Astrocyte of the hippocampus (primary cell): ENCODE results near the gene RFX4.
"Not testable (repeated sequence)": the region's sequence is repeated elsewhere in the genome, so short reads cannot be mapped to it uniquely, and the experiment has no call there.

ENCODE experiments used
- DNase-seq: peaks from one replicate; pipeline ENCODE4 v3.0.0; 2011; ENCODE audit warnings: low read depth, low spot score

The RFX4 gene

DNA sequence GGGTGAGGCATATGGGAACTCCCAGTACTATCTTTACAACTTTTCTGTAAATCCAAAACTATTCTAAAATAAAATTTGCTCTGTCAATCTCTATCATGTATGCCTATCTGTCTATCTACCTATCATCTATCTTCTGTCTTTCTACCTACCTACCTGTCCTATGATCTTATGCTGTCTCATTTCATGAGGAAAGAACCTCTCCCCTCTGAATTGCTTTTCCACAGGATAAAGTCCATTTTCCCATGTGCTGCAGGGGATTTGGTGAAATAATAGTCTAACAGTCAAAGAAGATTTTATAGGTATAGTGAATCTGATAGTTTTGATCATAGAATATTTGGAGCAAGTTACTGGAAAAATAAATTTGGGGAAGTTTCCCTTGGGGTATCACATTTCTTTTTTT is 104.9 kb downstream of the RFX4 start:
- DNase-seq = no peak

DNA sequence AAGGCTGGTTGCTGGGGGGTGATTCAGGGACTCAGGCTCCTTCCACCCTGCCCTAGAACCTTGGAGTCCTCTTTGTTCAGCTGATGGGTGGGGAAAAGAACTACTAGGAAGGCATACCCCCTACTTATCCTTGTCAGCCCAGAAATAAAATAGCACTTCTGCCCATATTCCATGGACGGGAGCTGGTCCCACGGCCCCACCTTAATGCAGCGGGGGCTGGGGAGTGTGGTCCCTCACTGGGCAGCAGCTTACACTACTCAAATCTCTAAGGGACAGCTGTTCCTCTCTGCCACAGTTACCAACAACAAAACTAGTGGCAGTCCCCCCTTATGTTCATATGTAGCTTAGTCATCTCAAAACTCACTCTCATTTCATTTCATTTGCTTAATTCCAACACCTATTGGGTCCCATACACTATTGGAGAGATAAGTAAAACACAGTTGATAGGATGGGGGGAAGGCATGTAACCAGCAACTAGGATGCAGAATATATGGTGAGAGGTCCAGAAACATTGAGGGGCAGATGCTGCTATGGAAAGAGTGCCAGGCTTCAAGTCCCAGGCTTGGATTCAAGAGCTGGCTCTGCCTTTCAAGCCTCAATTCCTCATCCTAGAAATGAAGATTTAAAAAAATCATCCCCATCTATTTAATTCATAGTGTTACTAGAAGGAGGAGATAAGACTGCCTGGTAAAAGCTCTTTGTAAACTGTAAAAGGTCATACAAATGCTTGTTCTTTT is 107.9 kb downstream of the RFX4 start:
- no peak for DNase-seq

DNA sequence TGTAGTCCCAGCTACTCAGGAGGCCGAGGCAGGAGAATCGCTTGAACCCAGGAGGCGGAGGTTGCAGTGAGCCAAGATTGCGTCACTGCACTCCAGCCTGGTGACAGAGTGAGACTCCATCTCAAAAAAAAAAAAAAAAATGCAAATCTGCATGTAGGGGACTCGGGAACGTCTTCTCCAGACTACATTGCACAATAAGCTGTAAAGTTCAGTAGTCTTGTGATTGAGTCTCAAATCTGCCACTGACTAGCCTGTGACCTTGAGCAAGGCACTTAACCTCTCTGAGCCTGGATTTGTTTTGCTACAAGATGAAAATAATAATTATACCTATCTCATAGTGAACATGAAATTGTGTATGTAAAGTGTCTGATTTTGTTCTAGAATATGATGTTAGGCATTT is 109.2 kb downstream of the RFX4 start:
- DNase-seq = not testable (repeated sequence)

DNA sequence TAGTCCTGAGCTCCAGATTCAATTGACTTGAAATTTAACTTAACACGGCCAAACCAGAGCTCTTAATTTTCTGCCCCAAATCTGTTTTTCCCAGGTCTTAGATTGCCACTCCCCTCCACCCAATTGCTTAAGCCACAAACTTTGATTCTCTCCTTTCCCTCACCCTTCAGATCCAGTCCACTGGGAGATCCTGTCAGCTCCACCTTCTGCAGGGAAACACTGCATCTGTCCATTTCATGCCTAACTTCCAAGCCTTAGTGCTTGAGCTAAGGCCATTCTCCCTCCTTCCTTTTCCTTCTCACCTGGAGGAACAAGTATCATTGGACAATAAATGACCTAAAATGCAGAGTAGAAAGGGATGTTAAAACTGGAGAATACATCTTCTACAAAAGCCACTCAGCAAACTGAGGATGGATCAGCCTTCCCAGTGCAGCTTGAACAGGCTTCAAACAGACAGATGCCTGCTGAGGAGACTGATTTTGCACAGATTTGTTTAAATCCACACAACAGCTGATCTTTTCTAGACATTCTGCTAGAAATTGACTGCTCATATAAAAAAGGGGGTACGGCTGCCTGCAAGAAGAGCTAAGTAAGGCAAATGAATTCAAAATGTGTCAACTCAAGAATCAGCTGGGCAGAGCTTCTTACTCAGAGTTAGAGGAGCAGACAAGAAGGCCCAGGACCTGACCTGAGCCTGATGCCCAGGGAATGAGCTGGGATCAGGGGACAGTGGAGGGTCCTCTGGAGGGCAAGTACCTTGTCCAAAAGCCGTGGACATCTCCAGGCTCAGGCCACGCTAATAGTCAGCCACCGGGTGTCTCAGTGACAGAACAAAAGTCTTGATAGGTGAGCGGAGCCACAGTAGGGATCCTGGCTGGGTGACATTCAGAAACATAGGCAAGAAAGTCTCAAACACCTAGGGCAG is 110.4 kb downstream of the RFX4 start:
- no peak for DNase-seq

DNA sequence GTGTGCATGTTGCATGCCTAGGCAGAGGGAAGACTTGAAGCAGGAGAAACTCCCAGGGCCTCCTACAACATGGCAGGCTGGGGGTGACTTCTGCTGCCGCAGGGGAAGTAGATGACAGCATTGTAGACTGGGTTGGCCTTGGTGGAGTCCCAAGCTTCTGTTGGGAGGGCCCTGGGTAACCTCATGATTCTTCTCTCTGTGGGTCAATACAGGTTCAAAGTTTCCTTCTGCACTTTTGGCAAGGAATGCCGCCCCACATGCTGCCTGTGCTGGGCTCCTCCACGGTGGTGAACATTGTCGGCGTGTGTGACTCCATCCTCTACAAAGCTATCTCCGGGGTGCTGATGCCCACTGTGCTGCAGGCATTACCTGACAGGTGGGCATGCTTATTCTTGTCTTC is 113.3 kb downstream of the RFX4 start:
- DNase-seq = no peak

DNA sequence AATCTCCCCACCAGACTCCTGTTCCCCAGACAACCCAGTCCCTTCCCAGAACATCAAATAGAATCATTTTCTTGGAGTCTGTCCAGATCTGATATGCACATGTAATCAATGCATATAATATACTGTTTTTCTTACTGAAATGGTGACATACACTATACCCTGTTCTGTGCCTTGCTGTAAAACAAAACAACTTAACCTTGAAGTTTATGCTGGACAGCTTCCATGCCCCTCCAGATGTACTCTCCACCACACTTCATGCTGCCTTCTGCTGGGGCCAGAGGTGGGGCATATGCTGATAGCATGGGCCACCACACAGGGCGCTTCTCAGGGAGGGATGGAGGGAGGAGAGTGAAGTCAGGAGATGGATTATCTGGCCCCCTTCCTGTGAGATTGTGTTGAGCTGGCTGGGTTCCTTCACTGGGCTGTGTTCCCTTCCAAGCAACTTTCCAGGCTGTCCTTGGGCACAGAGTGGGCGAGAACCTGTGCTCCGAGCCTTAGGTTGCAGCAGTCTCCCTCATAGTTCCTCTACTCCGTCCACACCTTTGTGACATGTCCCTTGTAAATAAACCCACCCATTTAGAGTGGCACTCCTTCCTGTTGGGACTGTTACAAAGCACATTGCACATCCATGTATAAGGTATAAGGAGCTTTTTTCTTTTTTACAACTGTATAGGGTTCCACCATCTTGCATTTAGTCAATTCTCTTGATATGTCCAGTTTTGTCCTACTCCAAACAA is 114.0 kb downstream of the RFX4 start:
- no peak for DNase-seq

DNA sequence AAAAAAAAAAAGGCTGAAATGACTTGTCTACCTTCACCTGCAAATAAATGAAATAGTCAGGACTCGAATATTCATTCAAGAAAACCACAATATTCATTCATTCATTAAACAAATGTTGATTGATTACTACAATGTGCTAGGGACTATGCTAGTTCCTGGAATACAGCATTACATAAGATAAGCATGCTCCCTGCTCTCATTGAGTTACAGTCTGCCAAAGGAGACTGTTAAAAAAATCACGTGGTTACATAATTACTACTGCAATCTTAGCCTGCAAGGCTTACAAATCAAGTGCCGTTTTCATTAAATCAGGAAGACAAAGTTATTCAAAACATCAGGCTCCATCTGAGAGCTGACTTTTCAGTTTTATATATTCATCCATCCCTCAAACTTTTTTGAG is 121.3 kb downstream of the RFX4 start:
- DNase-seq = no peak

DNA sequence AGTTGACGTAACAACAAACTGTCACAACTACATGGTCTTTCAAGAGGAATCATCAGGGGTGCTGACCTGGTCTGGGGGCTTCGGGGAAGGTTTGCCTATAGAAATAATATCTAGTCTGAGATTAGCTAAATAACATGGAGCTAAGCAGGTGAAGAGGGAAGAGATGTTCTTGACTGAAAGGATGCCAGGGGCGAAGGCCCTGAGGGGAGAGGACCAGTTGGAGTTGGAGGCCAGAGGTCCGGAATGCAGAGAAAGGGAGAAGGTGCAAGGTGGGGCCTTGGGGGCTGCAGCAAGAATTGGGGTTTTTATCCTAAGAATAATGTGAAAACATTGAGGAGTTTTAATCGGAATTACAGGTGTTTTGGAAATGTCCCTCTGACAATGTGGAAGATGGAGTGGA is 123.2 kb downstream of the RFX4 start:
- DNase-seq = no peak

DNA sequence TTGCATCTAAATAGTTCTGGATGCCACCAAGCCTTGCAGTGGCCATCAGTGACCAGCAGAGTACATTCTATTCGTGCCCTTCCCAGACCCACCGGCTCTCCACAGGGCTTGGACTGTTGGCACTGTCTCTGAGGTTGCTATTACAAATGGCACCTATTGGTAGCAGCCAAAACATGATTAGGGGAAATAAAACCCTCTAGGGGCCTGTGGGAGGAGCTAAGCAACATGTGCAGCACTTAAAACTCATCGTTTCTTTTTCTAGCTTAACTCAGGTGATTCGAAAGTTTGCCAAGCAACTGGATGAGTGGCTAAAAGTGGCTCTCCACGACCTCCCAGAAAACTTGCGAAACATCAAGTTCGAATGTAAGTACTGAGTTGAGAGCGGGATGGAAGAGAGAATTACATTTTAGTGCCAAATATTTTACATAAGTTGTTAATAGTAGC is 126.3 kb downstream of the RFX4 start:
- DNase-seq = no peak

DNA sequence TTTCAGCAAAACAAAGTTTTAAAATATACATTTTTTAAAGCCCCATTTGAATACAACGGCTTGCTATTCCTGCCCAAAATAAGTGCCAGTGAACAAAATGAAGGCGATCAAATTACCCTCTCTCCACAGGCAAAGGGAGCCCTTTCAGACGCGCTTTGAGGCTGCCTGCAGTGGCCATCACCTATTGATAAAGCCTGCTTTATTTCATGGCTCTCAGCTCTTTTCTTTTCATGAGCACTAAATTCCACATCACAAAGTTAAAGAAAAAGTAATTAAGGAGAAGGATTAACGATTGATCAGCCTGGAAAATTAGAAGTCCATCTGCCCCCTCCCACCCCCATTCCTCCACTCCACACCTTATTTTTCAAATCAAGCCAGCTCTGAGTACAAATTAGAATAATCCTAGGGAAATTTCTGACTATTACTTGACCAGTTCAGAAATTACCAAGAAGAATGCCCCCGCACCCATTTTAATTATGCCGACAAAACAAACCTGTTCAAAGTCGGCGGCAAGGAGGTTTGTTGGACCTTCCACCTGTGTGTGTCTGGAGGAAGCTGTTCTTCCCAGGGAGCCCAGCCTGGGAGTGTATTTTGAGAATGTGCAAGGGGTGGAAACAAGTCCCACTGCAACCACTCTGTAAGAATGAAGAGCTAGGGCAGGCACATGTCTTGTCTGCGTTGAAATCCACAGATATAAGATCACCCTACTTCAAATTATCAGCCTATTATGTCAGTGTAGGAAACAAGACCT is 127.5 kb downstream of the RFX4 start:
- no peak for DNase-seq

DNA sequence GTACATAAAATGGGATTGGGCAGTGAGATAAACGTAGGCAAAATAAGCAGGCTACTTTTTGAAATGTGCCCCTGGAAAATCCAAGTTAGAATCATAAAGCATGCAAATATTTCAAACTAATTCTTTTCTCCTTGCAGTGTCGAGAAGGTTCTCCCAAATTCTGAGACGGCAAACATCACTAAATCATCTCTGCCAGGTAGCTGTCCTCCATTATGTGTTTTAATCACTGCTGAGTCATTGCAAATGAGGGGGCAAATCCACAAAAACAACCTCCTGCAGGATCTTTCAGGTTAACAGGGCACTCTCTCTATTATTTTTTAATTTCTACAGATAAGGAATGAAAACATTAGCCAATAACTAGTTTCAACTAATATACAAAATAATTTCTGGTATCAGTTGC is 128.5 kb downstream of the RFX4 start:
- DNase-seq = no peak

DNA sequence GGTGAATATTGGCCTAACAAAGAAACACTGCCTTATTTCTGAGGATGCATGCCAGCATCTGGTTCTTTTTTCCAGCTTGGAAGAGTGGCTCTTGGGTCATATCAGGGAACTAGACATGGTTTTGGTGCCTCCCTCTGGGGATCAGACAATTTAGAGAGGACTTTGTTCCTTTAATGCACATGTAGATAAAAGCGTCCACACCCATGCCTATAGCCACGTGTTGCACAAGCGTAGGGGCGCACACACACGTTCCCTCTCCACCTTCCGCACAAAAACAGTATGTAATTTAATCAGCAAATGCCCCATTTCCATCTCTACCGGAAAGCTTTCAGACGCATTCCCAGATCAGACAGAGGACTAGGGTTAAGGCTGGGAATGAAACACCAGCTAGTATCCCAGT is 130.0 kb downstream of the RFX4 start:
- DNase-seq = no peak

DNA sequence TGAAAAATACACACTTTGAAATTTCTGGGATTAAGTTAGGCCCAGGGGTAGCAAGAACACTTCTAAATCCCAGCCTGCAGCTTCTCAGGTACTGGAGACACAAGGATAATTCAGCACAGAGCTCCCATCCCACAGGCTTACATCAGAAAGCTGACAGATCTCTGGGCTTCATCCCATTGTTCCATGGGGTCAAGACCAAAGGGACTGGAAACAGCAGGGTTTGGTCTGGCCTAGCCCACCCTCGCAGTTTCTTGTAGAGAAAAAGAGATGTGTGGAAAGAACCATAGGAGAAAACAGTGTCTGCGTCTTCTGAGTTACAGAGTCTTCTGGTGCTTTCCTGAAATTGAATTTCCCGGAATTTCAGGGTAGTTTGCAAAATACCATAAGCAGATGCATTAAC is 132.1 kb downstream of the RFX4 start:
- DNase-seq = no peak

DNA sequence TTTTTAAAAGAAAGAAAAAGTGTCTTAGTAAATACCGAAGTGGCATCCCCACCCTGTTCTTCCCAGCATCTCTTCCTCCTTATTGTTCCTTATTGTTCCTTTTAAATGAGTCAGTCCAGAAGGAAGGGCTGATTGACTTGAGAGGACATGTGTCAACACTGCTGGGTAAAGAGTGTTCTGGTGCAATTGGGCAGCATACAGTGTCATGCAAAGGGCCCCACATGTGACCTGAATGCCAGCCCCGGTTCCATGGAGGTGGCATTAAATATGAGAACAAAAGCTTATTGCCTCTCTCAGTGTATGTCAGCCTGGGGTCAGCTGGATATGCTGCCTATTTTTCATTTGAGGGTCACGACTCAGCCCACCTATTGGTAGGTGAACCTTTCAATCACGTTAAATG is 132.8 kb downstream of the RFX4 start:
- DNase-seq = no peak

DNA sequence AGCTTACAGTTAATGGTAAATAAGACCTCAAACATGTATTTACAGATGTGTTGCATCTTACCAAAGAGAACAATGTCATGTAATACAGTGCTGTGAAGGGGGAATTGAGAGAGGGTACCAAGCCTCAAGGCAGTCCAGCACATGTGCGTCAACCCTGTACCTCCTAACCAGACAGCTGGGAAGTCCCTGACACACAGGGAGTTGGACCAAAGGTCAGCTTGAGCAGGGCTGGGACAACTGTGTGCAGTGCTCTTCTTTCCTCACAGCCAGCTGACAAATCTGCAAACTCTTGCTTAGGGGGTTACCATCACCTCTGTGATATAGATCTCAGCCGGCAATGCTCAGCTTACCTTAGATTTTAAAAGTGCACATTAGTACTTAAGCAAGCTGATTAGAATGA is 134.9 kb downstream of the RFX4 start:
- DNase-seq = no peak

DNA sequence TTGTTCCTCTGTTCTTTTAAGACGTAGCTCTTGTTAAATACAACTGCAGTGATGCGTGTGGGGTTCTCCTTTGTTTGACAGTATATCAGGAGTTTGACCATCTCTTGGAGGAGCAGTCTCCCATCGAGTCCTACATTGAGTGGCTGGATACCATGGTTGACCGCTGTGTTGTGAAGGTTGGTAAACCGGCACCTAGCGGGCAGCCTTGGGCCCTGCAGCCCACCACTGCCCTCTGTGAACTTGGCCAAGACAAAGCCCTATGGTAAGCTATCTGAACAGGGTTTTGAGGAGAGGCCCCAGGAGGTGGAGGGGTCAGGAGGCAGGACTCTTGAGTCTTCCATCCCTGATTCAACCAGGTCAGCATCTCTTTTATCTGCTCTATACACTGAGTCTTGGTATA is 137.1 kb downstream of the RFX4 start:
- no peak for DNase-seq

DNA sequence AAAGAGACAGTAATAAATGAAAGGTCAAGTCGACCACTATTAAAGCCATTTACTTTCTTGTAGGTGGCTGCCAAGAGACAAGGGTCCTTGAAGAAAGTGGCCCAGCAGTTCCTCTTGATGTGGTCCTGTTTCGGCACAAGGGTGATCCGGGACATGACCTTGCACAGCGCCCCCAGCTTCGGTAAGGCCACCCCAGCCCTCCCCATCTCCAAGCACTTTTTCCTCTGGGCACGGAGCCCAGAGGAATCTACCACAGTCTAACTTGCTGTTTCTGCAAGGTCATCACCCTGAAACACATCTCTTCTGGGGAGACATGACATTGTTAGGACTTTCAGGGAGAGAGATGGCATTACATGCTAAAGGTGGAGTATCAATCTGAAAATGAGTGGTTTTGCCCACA is 137.9 kb downstream of the RFX4 start:
- DNase-seq = no peak

DNA sequence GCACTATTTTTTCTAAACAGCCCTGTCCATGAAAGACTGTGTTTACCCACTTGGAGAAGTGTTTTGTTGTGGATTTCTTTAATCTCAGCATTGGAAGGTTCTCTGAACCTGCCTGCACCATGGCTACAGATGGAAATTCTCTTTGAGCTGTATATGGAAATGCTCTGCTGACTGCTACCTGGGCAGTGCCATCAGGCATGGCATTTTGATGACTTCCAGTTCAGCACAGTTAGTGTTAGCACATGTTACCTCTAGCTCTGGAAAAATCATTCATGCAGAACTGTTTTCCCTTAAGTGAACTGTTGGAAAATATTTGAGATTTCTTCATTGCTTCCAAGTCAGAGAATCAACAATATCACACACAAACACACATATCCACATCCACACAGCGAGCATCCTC is 139.1 kb downstream of the RFX4 start:
- DNase-seq = no peak

DNA sequence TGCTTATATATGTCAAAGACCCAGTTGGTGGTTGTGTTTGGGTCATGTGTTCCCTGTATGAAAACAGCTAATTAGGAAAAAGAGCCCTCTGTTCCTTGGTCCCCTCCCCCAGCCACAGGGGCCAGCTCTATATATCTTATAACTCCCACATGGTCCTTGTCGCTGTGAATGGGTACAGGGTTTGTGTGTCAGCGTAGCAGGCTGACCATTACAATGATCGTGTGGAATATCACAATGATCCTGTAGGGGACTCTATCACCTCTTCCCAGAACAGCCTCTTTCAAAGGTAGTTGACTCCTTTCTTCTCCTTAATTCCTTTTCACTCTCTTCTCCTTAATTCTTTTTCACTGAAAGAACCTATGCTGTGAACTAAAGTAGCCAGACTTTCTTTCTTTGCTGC is 140.0 kb downstream of the RFX4 start:
- no peak for DNase-seq

DNA sequence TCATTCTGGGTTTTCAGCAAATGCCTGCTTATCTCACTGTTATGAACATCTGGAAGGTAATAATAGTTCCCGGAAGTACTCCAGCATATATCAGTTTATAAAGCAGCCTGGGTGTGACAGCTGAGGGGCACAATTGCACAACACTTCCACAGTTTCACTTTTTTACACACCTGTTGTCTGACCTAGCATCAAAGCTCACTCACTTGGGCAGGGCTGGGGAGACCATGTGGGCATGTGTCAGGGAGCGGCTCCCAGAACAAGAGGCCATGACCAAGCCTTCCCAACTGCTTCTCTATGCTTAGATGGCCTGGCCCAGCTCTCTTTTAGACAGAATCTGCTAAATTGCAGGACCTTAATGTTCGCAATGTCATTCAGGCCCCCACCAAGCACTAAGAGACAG is 140.6 kb downstream of the RFX4 start:
- DNase-seq = no peak

DNA sequence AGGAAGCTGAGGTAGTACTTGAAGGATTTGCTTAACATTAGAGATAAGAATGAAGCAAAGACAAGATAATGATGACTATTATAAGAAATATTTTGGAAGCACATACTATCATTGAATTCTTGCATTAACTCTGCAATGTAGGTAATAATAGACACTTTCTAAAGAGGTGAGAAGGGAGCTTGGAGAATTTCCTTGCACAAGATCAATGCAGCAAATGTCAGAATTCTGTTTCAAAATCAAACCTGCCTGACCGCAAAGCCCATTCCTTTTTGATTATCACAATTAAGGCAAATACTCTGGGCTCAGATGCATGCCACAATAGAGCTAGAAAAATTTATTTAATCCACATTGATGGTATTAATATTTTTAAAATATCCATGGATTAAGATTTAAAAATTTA is 141.3 kb downstream of the RFX4 start:
- no peak for DNase-seq

DNA sequence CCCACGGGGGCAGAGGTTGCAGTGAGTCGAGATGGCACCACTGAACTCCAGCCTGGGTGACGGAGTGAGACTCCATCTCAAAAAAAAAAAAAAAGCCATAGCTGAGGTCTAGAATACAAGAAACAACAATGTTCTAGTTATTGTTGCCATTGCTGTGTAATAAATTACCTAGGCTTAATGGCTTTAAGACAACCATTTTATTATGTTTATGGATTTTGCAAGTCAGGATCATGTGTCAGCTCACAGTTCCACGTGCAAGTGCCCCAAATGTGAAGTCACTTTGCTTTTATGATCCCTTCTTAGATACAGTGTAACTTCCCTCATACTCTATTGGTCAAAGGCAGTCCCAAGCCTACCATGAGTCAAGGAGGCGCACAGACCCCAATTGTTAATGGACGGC is 142.1 kb downstream of the RFX4 start:
- DNase-seq = no peak
